Measurements from ENCODE around the gene ROCK2.

DNA sequence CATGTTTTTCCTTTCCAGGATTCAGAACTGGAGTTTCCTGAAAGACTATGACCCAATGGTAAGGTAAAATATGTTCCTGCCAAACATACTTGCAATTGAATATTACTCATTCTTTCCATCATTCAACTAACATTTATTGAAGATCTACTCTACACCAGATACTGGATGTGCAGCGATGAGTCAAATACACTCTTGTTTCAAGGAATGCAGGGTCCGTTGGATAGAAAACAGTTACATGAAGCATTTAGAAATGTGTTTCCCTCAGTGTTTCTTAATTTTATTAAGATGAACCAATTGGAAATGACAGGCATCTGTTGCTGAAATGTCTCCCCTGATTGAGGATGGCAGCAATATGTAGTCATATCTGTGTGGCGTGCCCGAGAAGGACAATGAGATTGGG, 203.9 kb downstream of the ROCK2 start:
- TF ChIP-seq, protein P1, sequence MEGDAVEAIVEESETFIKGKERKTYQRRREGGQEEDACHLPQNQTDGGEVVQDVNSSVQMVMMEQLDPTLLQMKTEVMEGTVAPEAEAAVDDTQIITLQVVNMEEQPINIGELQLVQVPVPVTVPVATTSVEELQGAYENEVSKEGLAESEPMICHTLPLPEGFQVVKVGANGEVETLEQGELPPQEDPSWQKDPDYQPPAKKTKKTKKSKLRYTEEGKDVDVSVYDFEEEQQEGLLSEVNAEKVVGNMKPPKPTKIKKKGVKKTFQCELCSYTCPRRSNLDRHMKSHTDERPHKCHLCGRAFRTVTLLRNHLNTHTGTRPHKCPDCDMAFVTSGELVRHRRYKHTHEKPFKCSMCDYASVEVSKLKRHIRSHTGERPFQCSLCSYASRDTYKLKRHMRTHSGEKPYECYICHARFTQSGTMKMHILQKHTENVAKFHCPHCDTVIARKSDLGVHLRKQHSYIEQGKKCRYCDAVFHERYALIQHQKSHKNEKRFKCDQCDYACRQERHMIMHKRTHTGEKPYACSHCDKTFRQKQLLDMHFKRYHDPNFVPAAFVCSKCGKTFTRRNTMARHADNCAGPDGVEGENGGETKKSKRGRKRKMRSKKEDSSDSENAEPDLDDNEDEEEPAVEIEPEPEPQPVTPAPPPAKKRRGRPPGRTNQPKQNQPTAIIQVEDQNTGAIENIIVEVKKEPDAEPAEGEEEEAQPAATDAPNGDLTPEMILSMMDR (conservative IDR thresholded peaks at IDR 0.05) = no peak
- TF ChIP-seq EZH2 (IDR thresholded peaks at IDR 0.05; ENCODE audit: low read depth) = no peak

Data from PC-9 (cell line).